Activated CD4-positive, alpha-beta T cell treated with anti-CD3 and anti-CD28 coated beads for 48 hours (primary cell): Measurements from ENCODE around the gene RNF34.

ENCODE experiments used
- DNase-seq: peaks from one replicate; pipeline ENCODE4 v3.0.0-alpha.2; 2020

Gene RNF34

GRCh38 chr12:121467638-121468498 is 68.0 kb downstream of the RNF34 start:
- DNase-seq, result no peak

GRCh38 chr12:121468499-121468801 is 68.5 kb downstream of the RNF34 start:
- no peak for DNase-seq

GRCh38 chr12:121470751-121471150 is 70.8 kb downstream of the RNF34 start:
- no peak for DNase-seq

- DNase-seq, result no peak
Measured at GRCh38 chr12:121472150-121472905, 72.4 kb downstream of the RNF34 start.
